HepG2 (cell line): ENCODE data around the gene TFDP2. TPM values are rescaled to one million over a fixed set of nuclear protein-coding genes. Genes with fewer than 3 reads are reported as not detected.

Experiments used
- ATAC-seq: fragments of 200-7000 bp; cut with Tn5 transposase; 3 replicates; pipeline ENCODE4 v1.9.1; 2020; ENCODE audit warnings: mild to moderate bottlenecking, moderate library complexity
- BruUV-seq: library from RNA; stranded (reverse); fragments of 400-500 nt; replicated peaks from 2 replicates; lab custom pipeline; 2021; lab: Mats Ljungman, UMichigan
- CTCF ChIA-PET: fragments of 300-600 bp; formaldehyde crosslinking; extraction: SDS; loops from one replicate; lab custom pipeline; 2021; ENCODE audit warnings: low total read pairs, inconsistent platforms, low intra/inter-chr PET ratio; lab: Yijun Ruan, JAX
- POLR2A ChIA-PET: fragments of 350-600 bp; sonication (Branson Sonifier 250); formaldehyde crosslinking; loops from one replicate; lab custom pipeline; 2020; ENCODE audit warnings: antibody characterized with exemption, inconsistent platforms; lab: Yijun Ruan, JAX
- DNase-seq: peaks from one replicate; pipeline ENCODE4 v3.0.0-alpha.2; 2015; ENCODE audit warnings: low spot score
- FAIRE-seq: peaks from 3 replicates; lab custom pipeline; 2011; peaks lifted over from hg19 to GRCh38; lab: Jason Lieb, UNC
- H2AFZ ChIP-seq: one replicate; pipeline ENCODE4 v1.6.1; 2011; ENCODE audit warnings: low read length, inconsistent platforms
- H3K27ac ChIP-seq: fragments of 300-600 bp; 3 replicates; pipeline ENCODE4 v1.8.0; 2011; ENCODE audit warnings: mixed run types, mild to moderate bottlenecking, mixed read lengths, low read length, inconsistent platforms; ENCODE audit not compliant: insufficient read depth; ENCODE audit errors: extremely low read length
- H3K27me3 ChIP-seq, 2 experiments: fragments of 200-600 bp in 1 of 2; 2 replicates in 1 of 2; 3 replicates in 1 of 2; pipeline versions ENCODE4 v1.6.0 to v1.8.0; 2011; ENCODE audit warnings: low read length in 2 of 2, mild to moderate bottlenecking in 2 of 2, moderate library complexity in 2 of 2, inconsistent platforms in 1 of 2; ENCODE audit not compliant: insufficient read depth in 2 of 2, control insufficient read depth in 1 of 2
- H3K36me3 ChIP-seq, 2 experiments: fragments of 200-600 bp in 1 of 2; replicated peaks in 1 of 2; 2 replicates in 1 of 2; 3 replicates in 1 of 2; pipeline versions ENCODE4 v1.5.1 to v1.8.0; 2011; ENCODE audit warnings: low read length in 2 of 2, inconsistent platforms in 1 of 2; ENCODE audit not compliant: insufficient read depth in 2 of 2, control insufficient read depth in 1 of 2
- H3K4me1 ChIP-seq: 2 replicates; pipeline ENCODE4 v1.5.1; 2012; ENCODE audit warnings: low read length, inconsistent platforms; ENCODE audit not compliant: insufficient read depth
- H3K4me2 ChIP-seq: 2 replicates; pipeline ENCODE4 v1.6.0; 2011; ENCODE audit warnings: low read depth, low read length, inconsistent platforms
- H3K4me3 ChIP-seq, 3 experiments: fragments of 200-600 bp in 1 of 3; sonication (generic), shearing (Covaris generic) in 1 of 3; replicated peaks in 1 of 3; 2 replicates each; pipeline ENCODE4 v1.5.1; 2011 to 2016; ENCODE audit warnings: low read length in 3 of 3, inconsistent platforms in 2 of 3, low read depth in 2 of 3, mild to moderate bottlenecking in 2 of 3, control low read depth in 1 of 3, mixed read lengths in 1 of 3; ENCODE audit not compliant: insufficient read depth in 1 of 3
- H3K79me2 ChIP-seq: one replicate; pipeline ENCODE4 v1.6.1; 2011; ENCODE audit warnings: low read length, inconsistent platforms; ENCODE audit not compliant: insufficient read depth
- H3K9ac ChIP-seq: 2 replicates; pipeline ENCODE4 v1.6.0; 2011; ENCODE audit warnings: mild to moderate bottlenecking, low read depth, low read length, inconsistent platforms; ENCODE audit not compliant: insufficient read depth
- H3K9me3 ChIP-seq: 2 replicates; pipeline ENCODE4 v1.5.1; 2012; ENCODE audit warnings: mild to moderate bottlenecking, low read length
- H4K20me1 ChIP-seq: 2 replicates; pipeline ENCODE4 v1.6.0; 2011; ENCODE audit warnings: inconsistent platforms, mild to moderate bottlenecking, low read length, moderate library complexity; ENCODE audit not compliant: insufficient read depth
- FOXJ3 ChIP-seq: sonication (generic); formaldehyde crosslinking; IDR thresholded peaks from 2 replicates; pipeline ENCODE4 v1.4.0; 2020; ENCODE audit warnings: missing genetic modification reagents, mild to moderate bottlenecking, borderline replicate concordance
- HES4 ChIP-seq: sonication (generic); formaldehyde crosslinking; IDR thresholded peaks from 2 replicates; pipeline ENCODE4 v1.9.0; 2021; ENCODE audit warnings: mild to moderate bottlenecking, missing genetic modification reagents, borderline replicate concordance
- NFYB ChIP-seq: sonication (generic); formaldehyde crosslinking; IDR thresholded peaks from 2 replicates; pipeline ENCODE4 v1.4.0; 2020; ENCODE audit warnings: missing genetic modification reagents
- SP140L ChIP-seq: sonication (generic); formaldehyde crosslinking; IDR thresholded peaks from 2 replicates; pipeline ENCODE4 v1.4.0; 2020; ENCODE audit warnings: missing genetic modification reagents, borderline replicate concordance
- TFAP4 ChIP-seq: sonication (generic); IDR thresholded peaks from 2 replicates; pipeline ENCODE4 v1.6.1; 2016; ENCODE audit warnings: low read depth, borderline replicate concordance
- ZFP90 ChIP-seq: sonication (generic); formaldehyde crosslinking; IDR thresholded peaks from 2 replicates; pipeline ENCODE4 v1.8.0; 2022; ENCODE audit warnings: missing genetic modification reagents, mild to moderate bottlenecking, inconsistent platforms, borderline replicate concordance
- ZKSCAN1 ChIP-seq: fragments of 150-350 bp; IDR thresholded peaks from 2 replicates; pipeline ENCODE4 v1.6.1; 2014; ENCODE audit warnings: low read length
- ZNF335 ChIP-seq: sonication (generic); formaldehyde crosslinking; IDR thresholded peaks from 2 replicates; pipeline ENCODE4 v1.4.0; 2020; ENCODE audit warnings: missing genetic modification reagents
- ZNF660 ChIP-seq: sonication (generic); formaldehyde crosslinking; IDR thresholded peaks from 2 replicates; pipeline ENCODE4 v1.5.1; 2020; ENCODE audit warnings: mild to moderate bottlenecking, low read depth, missing genetic modification reagents, borderline replicate concordance
- in situ Hi-C: cut with HindIII; loops from 2 replicates; pipeline ENCODE4 v1.10.0; 2017; ENCODE audit warnings: low pct_unique_long_range_greater_than_20kb; ENCODE audit not compliant: extremely low pct_ligation_motif_present
- intact Hi-C: fragments of 100-400 bp; cut with micrococcal nuclease; formaldehyde crosslinking; loops from one replicate; pipeline ENCODE4 v1.10.0; 2022; ENCODE audit not compliant: unreplicated experiment
- polyA plus RNA-seq, 8 experiments: library from polyadenylated mRNA; depleted of rRNA in 3 of 8; stranded (reverse) in 7 of 8; unstranded in 1 of 8; fragments of >200 nt; fragmentation: Illumina TruSeq in 4 of 8; extraction: Trizol in 4 of 8; gene quantifications; 2 replicates each; pipeline versions ENCODE4 v1.2.1 to v1.2.3, GENCODE V29; 2011 to 2016; ENCODE audit warnings: low read depth in 4 of 8, missing spikeins in 1 of 8, mixed read lengths in 1 of 8; ENCODE audit not compliant: insufficient read depth in 1 of 8
- total RNA-seq, 5 experiments: library from RNA; depleted of rRNA; stranded (reverse); fragments of >200 nt; fragmentation: Illumina TruSeq; extraction: Trizol; gene quantifications; 2 replicates each; pipeline ENCODE4 v1.2.3, GENCODE V29; 2016; ENCODE audit warnings: low read depth in 1 of 5
- TF ChIP-seq, protein P1 (sequence below): IDR thresholded peaks from 2 replicates; pipeline ENCODE4 v1.6.1; 2016; ENCODE audit warnings: mild to moderate bottlenecking
- TF ChIP-seq, protein P2 (sequence below): sonication (generic); formaldehyde crosslinking; IDR thresholded peaks from 2 replicates; pipeline ENCODE4 v1.5.0; 2020; ENCODE audit warnings: missing genetic modification reagents

The TFDP2 gene
- total and polyA plus RNA-seq, 2 of the 13 experiments (the other 11 are each of a cell fraction or from before 2014, with no cell fraction given) = 17.9 to 37.4 TPM

- FAIRE-seq (no peak), DNase-seq (no peak), ATAC-seq (no peak)
- Histone ChIP-seq H3K4me3 (no peak overlapping the region), H3K27me3 (no peaks in the 10 kb centered on the region), H3K9me3 (no peaks in the 10 kb centered on the region), H3K4me1 (no peaks in the 10 kb centered on the region), H4K20me1 (no peaks in the 10 kb centered on the region), H3K27ac (no peak overlapping the region), H3K9ac (no peak overlapping the region), H3K36me3 (peaks cover 0 to 8% of the 10 kb centered on the region in 2 experiments; a peak in 2 of 5 replicates), H2AFZ (no peak overlapping the region), H3K79me2 (no peaks in the 10 kb centered on the region), H3K4me2 (no peak overlapping the region)
- CTCF ChIA-PET = no interaction called here
- intact Hi-C loops = no loop called here
- BruUV-seq = no TSS peak
- POLR2A ChIA-PET = no interaction called here
- in situ Hi-C loops = loop anchor here (10.0 kb wide), 1 partner anchor 86 kb away; no protein-coding TSS in a partner anchor
- TF ChIP-seq ZKSCAN1 (no peak), ZFP90 (CRISPR knock-in tag) (no peak), HES4 (CRISPR knock-in tag) (no peak), ZNF660 (CRISPR knock-in tag) (no peak), SP140L (no peak), FOXJ3 (CRISPR knock-in tag) (no peak), TFAP4 (no peak), ZNF335 (CRISPR knock-in tag) (no peak), NFYB (CRISPR knock-in tag) (no peak)
- TF ChIP-seq, protein P1, sequence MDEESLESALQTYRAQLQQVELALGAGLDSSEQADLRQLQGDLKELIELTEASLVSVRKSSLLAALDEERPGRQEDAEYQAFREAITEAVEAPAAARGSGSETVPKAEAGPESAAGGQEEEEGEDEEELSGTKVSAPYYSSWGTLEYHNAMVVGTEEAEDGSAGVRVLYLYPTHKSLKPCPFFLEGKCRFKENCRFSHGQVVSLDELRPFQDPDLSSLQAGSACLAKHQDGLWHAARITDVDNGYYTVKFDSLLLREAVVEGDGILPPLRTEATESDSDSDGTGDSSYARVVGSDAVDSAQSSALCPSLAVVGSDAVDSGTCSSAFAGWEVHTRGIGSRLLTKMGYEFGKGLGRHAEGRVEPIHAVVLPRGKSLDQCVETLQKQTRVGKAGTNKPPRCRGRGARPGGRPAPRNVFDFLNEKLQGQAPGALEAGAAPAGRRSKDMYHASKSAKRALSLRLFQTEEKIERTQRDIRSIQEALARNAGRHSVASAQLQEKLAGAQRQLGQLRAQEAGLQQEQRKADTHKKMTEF (CRISPR knock-in tag) = no peak
- TF ChIP-seq, protein P2, sequence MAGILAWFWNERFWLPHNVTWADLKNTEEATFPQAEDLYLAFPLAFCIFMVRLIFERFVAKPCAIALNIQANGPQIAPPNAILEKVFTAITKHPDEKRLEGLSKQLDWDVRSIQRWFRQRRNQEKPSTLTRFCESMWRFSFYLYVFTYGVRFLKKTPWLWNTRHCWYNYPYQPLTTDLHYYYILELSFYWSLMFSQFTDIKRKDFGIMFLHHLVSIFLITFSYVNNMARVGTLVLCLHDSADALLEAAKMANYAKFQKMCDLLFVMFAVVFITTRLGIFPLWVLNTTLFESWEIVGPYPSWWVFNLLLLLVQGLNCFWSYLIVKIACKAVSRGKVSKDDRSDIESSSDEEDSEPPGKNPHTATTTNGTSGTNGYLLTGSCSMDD = no peak
Observed at GRCh38 chr3:142188846-142189245, 39.5 kb upstream of the TFDP2 start.
